Activated T-cell treated with anti-CD3 and anti-CD28 coated beads, Interleukin-2, amount 50 U/mL, for 4 hours (primary cell): Measurements from ENCODE around the gene TRIM4. TPM values are rescaled to one million over a fixed set of nuclear protein-coding genes. Genes with fewer than 3 reads are reported as not detected.

Source experiments
- ATAC-seq, 2 donors: fragments of 200-7000 bp; cut with Tn5 transposase; one replicate each; pipeline ENCODE4 v1.10.0; 2021
- DNase-seq: peaks from one replicate; pipeline ENCODE4 v3.0.0-alpha.2; 2020
- H3K27me3 Mint-ChIP-seq: one replicate; pipeline ENCODE4 v1.8.0; 2021; ENCODE audit warnings: low read depth, mixed read lengths
- H3K36me3 Mint-ChIP-seq: one replicate; pipeline ENCODE4 v1.8.0; 2022; ENCODE audit warnings: mixed read lengths; ENCODE audit not compliant: insufficient read depth
- H3K4me1 Mint-ChIP-seq: one replicate; pipeline ENCODE4 v1.8.0; 2021; ENCODE audit warnings: low read depth, mixed read lengths
- H3K4me3 Mint-ChIP-seq: one replicate; pipeline ENCODE4 v1.8.0; 2021; ENCODE audit warnings: mild to moderate bottlenecking, moderate library complexity, mixed read lengths
- H3K9me3 Mint-ChIP-seq: one replicate; pipeline ENCODE4 v1.8.0; 2021; ENCODE audit warnings: mixed read lengths
- total RNA-seq, 3 donors: library from RNA; stranded (reverse); gene quantifications; one replicate each; pipeline ENCODE4 v1.2.1, GENCODE V29; 2021

Gene TRIM4
- total RNA-seq, 3 donors from 2014 or later, result 23.6 to 25.5 (median 23.8) TPM

DNA sequence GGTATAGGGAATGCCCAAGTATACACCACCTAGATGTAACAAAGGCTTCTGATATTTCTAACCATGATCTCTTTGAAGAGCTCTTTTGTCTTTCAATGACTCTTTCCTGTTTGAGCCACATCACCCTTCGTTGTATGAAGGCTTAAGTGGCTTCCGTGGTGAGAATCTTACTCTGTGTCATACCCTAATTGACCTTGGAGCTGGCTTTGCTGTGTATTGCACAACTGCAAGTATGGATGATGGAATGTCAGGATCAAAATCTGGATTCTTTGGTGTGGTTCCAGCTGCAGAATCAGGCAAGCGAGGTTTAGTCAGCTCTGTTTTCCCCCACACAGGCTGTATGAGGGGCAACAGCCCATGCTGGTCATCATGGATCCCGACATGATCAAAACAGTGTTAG, 75.5 kb downstream of the TRIM4 start:
- no peak overlapping the region for H3K4me3 Mint-ChIP-seq
- ATAC-seq (no peak), DNase-seq (no peak)
- H3K27me3 Mint-ChIP-seq, result peaks cover 3% of the 10 kb centered on the region
- no peaks in the 10 kb centered on the region for H3K9me3 Mint-ChIP-seq
- no peaks in the 10 kb centered on the region for H3K4me1 Mint-ChIP-seq
- H3K36me3 Mint-ChIP-seq, result no peaks in the 10 kb centered on the region

DNA sequence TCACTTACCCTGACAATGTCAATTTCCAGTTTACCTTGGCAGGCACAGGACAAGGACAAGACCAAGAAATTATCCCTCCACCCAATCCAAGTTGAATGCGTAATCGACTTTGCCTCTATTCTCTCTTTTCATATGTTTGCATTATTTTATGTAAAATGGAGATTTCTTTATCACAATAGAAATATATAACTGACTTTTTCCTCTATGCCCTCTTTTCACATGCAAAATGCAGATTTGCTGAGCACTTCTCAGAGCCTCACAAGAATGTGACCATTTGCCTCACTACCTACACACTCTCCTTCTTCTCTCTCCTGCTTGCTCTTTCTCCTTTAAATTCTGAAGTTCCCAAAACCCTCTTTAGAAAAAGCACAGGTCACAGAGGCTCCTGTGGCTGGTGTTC, 76.4 kb downstream of the TRIM4 start:
- H3K36me3 Mint-ChIP-seq, result no peaks in the 10 kb centered on the region
- peaks cover 3% of the 10 kb centered on the region for H3K27me3 Mint-ChIP-seq
- DNase-seq, result no peak
- ATAC-seq, result no peak
- peaks cover under 1% of the 10 kb centered on the region for H3K4me1 Mint-ChIP-seq
- no peak overlapping the region for H3K4me3 Mint-ChIP-seq
- no peaks in the 10 kb centered on the region for H3K9me3 Mint-ChIP-seq

Other genes with a start within 250 kb of the TRIM4 start
- under 1 TPM in 2 of 3 donors, not detected in 1; 0.20 to 0.63 TPM for gene CYP3A5, start 239.5 kb downstream of the TRIM4 start, total RNA-seq
- gene CYP3A7, start 184.3 kb downstream of the TRIM4 start, total RNA-seq, result not detected
- gene CYP3A4, start 135.3 kb downstream of the TRIM4 start, total RNA-seq, result under 1 TPM in 2 of 3 donors, not detected in 1; 0.11 to 0.23 TPM
- not detected for gene CYP3A43, start 91.5 kb downstream of the TRIM4 start, total RNA-seq
- under 1 TPM in 1 of 3 donors, not detected in 2; 0.24 TPM for gene OR2AE1, start 42.5 kb downstream of the TRIM4 start, total RNA-seq
- gene GJC3, start 10.1 kb upstream of the TRIM4 start, total RNA-seq, result under 1 TPM; 0.24 to 0.40 (median 0.29) TPM
- gene AZGP1, start 56.5 kb upstream of the TRIM4 start, total RNA-seq, result under 1 TPM; 0.34 to 0.63 (median 0.46) TPM
- gene ZKSCAN1, start 96.1 kb upstream of the TRIM4 start, total RNA-seq, result 10 to 100 TPM; 30.9 to 32.8 (median 32.3) TPM
- gene ZSCAN21, start 130.2 kb upstream of the TRIM4 start, total RNA-seq, result 1 to 10 TPM; 8.5 to 9.9 (median 9.4) TPM
- gene ZNF3, start 162.2 kb upstream of the TRIM4 start, total RNA-seq, result 10 to 100 TPM; 18.8 to 21.8 (median 21.6) TPM
- 100 to 1,000 TPM; 105 to 120 (median 112) TPM for gene COPS6, start 169.4 kb upstream of the TRIM4 start, total RNA-seq
- 100 to 1,000 TPM; 471 to 592 (median 521) TPM for gene MCM7, start 181.9 kb upstream of the TRIM4 start, total RNA-seq
- 10 to 100 TPM; 13.4 to 16.0 (median 16.0) TPM for gene AP4M1, start 182.1 kb upstream of the TRIM4 start, total RNA-seq
- 10 to 100 TPM; 67.3 to 74.2 (median 72.9) TPM for gene TAF6, start 199.8 kb upstream of the TRIM4 start, total RNA-seq
- 1 to 10 TPM; 6.6 to 8.6 (median 7.6) TPM for gene CNPY4, start 200.1 kb upstream of the TRIM4 start, total RNA-seq
- 1 to 10 TPM; 3.0 to 4.8 (median 3.2) TPM for gene MBLAC1, start 207.4 kb upstream of the TRIM4 start, total RNA-seq
- 100 to 1,000 TPM; 109 to 119 (median 115) TPM for gene LAMTOR4, start 229.4 kb upstream of the TRIM4 start, total RNA-seq
- 10 to 100 TPM; 41.9 to 45.6 (median 43.6) TPM for gene TRAPPC14, start 239.2 kb upstream of the TRIM4 start, total RNA-seq
- 1 to 10 TPM in 1 of 3 donors, under 1 TPM in 2; 0.33 to 1.2 (median 0.40) TPM for gene GAL3ST4, start 249.1 kb upstream of the TRIM4 start, total RNA-seq